Adrenal gland (tissue), 12 donors: ENCODE measurements around the gene TRAFD1. TPM values are rescaled to one million over a fixed set of nuclear protein-coding genes. Genes with fewer than 3 reads are reported as not detected.

Experiments used
- DNase-seq, 7 donors: peaks; one replicate each; pipeline ENCODE4 v3.0.0-alpha.2; 2019 to 2020
- H3K27ac ChIP-seq, 5 donors: fragments of 200-600 bp; sonication (generic) in 4 of 5; 1 replicate in 3 of 5; 2 replicates in 2 of 5; pipeline versions ENCODE4 v1.5.1 to v1.8.0; 2016 to 2020; ENCODE audit warnings: mild to moderate bottlenecking in 1 of 5
- H3K27me3 ChIP-seq: fragments of 200-600 bp; 2 replicates; pipeline ENCODE4 v1.8.0; 2021
- H3K36me3 ChIP-seq, 2 donors: fragments of 200-600 bp; replicated peaks in 1 of 2; 1 replicate in 1 of 2; 2 replicates in 1 of 2; pipeline versions ENCODE4 v1.5.1 to v1.8.0; 2018 to 2022
- H3K4me1 ChIP-seq, 2 donors: fragments of 200-600 bp; replicated peaks in 1 of 2; 1 replicate in 1 of 2; 2 replicates in 1 of 2; pipeline versions ENCODE4 v1.5.1 to v1.8.0; 2018 to 2021
- H3K4me3 ChIP-seq, 4 donors: fragments of 200-600 bp; sonication (generic) in 3 of 4; one replicate each; pipeline ENCODE4 v1.5.1; 2016 to 2018
- H3K9me3 ChIP-seq, 3 donors: fragments of 200-600 bp; sonication (generic) in 1 of 3; replicated peaks in 1 of 3; 1 replicate in 2 of 3; 2 replicates in 1 of 3; pipeline versions ENCODE4 v1.5.1 to v1.8.0; 2016 to 2021
- CTCF ChIP-seq, 6 experiments: fragments of 450-650 bp in 4 of 6; fragments of 200-600 bp in 2 of 6; sonication (generic) in 1 of 6; IDR thresholded peaks; 1 replicate in 5 of 6; 2 replicates in 1 of 6; pipeline versions ENCODE4 v1.5.1 to v1.8.0; 2016 to 2021; ENCODE audit warnings: antibody characterized with exemption in 6 of 6, mild to moderate bottlenecking in 2 of 6, moderate library complexity in 1 of 6
- POLR2A ChIP-seq, 2 donors: fragments of 450-650 bp; IDR thresholded peaks; one replicate each; pipeline ENCODE4 v1.6.1; 2017; ENCODE audit warnings: antibody characterized with exemption in 2 of 2, mild to moderate bottlenecking in 2 of 2, moderate library complexity in 1 of 2
- WGBS, 4 donors: extraction: QIAGEN DNeasy Blood & Tissue Kit in 2 of 4; methylation state at CpG; one replicate each; pipeline versions ENCODE4 v1.1.5 to v1.1.7; 2013 to 2017; 5-methylcytosine and 5-hydroxymethylcytosine counted together
- intact Hi-C, 2 donors: fragments of 100-400 bp; cut with DNase I; formaldehyde crosslinking; loops; one replicate each; pipeline versions ENCODE4 v1.14.1 to v1.15.0; 2022 to 2023
- polyA plus RNA-seq, 3 donors: library from polyadenylated mRNA; stranded (reverse); fragments of 200-250 nt in 2 of 3; fragments of 350-450 nt in 1 of 3; fragmentation: Illumina TruSeq in 1 of 3; extraction: RNeasy Lipid Tissue Mini Kit (QIAGEN cat#74804) in 1 of 3; gene quantifications; one replicate each; pipeline ENCODE4 v1.2.3, GENCODE V29; 2013 to 2014
- total RNA-seq, 9 donors: library from RNA; depleted of rRNA in 4 of 9; stranded (reverse); fragments of >200 nt in 4 of 9; fragments of 120-200 nt in 1 of 9; fragmentation: NEBNext Ultra II Directional in 1 of 9; extraction: Animal tissue kit (Norgen Biotek cat#: 25700) in 1 of 9; gene quantifications; one replicate each; pipeline versions ENCODE4 v1.1.0 to v1.2.4, GENCODE V29; 2013 to 2023
- donor health status: healthy with polysubstance abuse.
- donor health status: Bipolar disorder and iron deficiency.
- donor health status: DM: yes; HTN: yes; CAD: no.
- donor health status: DM: no; HTN: no; CAD: no.
- donor health status: DM: no; HTN: no; CAD: no.
- donor health status: DM: yes; HTN: yes; CAD: no.

Gene TRAFD1
- total and polyA plus RNA-seq, 12 donors, result 11.4 to 45.9 (median 28.3) TPM

- H3K36me3 ChIP-seq, result peaks cover 0 to 39% of the 10 kb centered on the region in 2 donors
- no peak overlapping the region for H3K4me3 ChIP-seq
- peaks cover 0 to 6% of the 10 kb centered on the region in 2 donors for H3K4me1 ChIP-seq
- no peaks in the 10 kb centered on the region for H3K9me3 ChIP-seq
- 67 to 73% (median 68%) methylated on average over 6 to 9 of the region's 9 CpGs for WGBS, 4 donors
- intact Hi-C loops, result no loop called here
- TF ChIP-seq CTCF (IDR thresholded peaks at IDR 0.05) (no peak), POLR2A (IDR thresholded peaks at IDR 0.05) (no peak)
- DNase-seq, result peak in 1 of 7 donors; percentile 19
- peak overlapping the region in 1 of 5 donors; percentile 8 for H3K27ac ChIP-seq
- H3K27me3 ChIP-seq, result no peaks in the 10 kb centered on the region
Measured at GRCh38 chr12:112183141-112184021, 58.0 kb downstream of the TRAFD1 start.

- Histone ChIP-seq H3K9me3 (no peaks in the 10 kb centered on the region), H3K27ac (no peak overlapping the region), H3K27me3 (no peaks in the 10 kb centered on the region), H3K4me3 (no peak overlapping the region), H3K4me1 (peaks cover 0 to 6% of the 10 kb centered on the region in 2 donors), H3K36me3 (peaks cover 0 to 38% of the 10 kb centered on the region in 2 donors)
- TF ChIP-seq POLR2A (IDR thresholded peaks at IDR 0.05), result no peak
- no peak for TF ChIP-seq CTCF (IDR thresholded peaks at IDR 0.05)
- 96 to 98% (median 97%) methylated on average over 37 to 46 of the region's 46 CpGs for WGBS, 4 donors
- intact Hi-C loops, result no loop called here
- no peak for DNase-seq
Measured at GRCh38 chr12:112184056-112184887, 58.9 kb downstream of the TRAFD1 start.

- intact Hi-C loops, result no loop called here
- Histone ChIP-seq H3K27me3 (no peaks in the 10 kb centered on the region), H3K4me1 (peaks cover 0 to 6% of the 10 kb centered on the region in 2 donors), H3K4me3 (no peak overlapping the region), H3K36me3 (peaks cover 0 to 40% of the 10 kb centered on the region in 2 donors), H3K9me3 (no peaks in the 10 kb centered on the region), H3K27ac (no peak overlapping the region)
- 85 to 93% (median 90%) methylated on average over 11 to 26 of the region's 26 CpGs for WGBS, 4 donors
- DNase-seq, result no peak
- no peak for TF ChIP-seq POLR2A (IDR thresholded peaks at IDR 0.05)
- TF ChIP-seq CTCF (IDR thresholded peaks at IDR 0.05), result no peak
Measured at GRCh38 chr12:112185093-112185923, 59.9 kb downstream of the TRAFD1 start.
